HG03565 (cell line): Measurements from ENCODE around the gene ARHGAP35.
"Not testable (repeated sequence)": the region's sequence is repeated elsewhere in the genome, so short reads cannot be mapped to it uniquely, and the experiment has no call there.

Experiments
- ATAC-seq: cut with Tn5 transposase; IDR thresholded peaks from one replicate; pipeline ENCODE4 v1.9.1; 2021; ENCODE audit warnings: mild to moderate bottlenecking, moderate library complexity; ENCODE audit not compliant: unreplicated experiment

The ARHGAP35 gene

DNA sequence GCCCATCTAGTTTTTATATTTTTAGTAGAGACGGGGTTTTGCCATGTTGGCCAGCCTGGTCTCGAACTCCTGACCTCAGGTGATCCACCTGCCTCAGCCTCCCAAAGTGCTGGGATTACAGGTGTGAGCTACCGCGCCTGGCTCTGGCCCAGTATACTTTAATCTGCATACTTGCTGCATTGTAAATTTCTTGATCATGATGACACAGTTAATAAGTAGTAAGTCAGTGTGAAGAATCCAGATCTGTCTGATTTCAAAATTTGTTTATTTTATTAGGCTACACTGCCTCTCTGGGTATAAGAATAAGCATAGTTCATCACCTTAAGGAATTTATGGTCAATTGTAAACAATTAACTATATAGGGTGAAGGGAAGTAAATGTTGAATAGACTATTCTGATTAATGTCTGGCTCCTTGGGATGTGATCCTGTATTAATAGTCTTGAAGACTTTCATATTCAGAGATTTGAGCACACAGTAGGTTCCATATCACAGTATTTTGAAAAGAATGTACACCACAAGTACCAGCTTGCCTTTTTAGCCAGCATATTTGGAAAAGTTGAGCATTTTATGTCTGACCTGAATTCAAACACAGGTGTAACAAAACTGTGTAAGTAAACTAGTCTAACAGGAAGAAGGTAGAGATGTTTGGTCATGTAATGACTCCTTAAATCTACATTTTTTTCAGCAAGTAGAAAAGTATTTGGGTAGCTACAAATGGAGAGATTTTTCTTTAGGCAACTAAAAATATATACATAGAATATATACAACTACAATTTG lies 7.4 kb downstream of the ARHGAP35 start:
- no peak for ATAC-seq

DNA sequence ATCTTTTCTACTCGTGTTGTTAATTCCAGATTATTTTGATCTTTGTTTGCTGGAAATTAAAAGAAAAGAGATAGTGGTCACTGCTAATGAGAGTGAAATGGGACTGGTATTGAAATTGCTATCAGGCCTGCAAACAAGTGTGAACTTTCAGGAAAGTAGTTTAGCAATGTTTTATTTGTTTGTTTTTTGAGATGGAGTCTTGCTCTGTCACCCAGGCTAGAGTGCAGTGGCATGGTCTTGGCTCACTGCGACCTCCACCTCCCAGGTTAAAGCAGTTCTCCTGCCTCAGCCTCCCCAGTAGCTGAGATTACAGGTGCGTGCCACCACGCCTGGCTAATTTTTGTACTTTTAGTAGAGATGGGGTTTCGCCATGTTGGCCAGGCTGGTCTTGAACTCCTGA lies 10.4 kb downstream of the ARHGAP35 start:
- ATAC-seq, result not testable (repeated sequence)

DNA sequence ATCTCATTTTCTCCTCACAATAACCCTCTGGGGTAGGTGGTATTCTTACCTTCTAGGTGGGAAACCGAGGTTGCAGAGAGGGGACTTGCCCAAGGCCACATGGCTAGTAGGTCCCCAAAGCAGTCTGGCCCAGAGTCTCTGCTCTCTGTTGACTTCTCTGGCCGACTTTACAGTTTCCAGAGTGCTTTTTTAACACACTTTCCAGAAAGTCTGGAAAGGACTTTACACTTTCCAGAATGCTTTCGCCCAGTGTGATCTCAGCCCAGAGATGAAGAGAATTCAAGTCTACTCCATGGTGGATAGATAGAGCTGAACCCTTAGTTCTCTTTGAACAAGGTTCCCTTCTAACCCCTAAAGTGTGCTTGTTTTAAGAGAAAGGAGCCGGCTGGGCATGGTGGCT lies 12.2 kb downstream of the ARHGAP35 start:
- ATAC-seq, result no peak

DNA sequence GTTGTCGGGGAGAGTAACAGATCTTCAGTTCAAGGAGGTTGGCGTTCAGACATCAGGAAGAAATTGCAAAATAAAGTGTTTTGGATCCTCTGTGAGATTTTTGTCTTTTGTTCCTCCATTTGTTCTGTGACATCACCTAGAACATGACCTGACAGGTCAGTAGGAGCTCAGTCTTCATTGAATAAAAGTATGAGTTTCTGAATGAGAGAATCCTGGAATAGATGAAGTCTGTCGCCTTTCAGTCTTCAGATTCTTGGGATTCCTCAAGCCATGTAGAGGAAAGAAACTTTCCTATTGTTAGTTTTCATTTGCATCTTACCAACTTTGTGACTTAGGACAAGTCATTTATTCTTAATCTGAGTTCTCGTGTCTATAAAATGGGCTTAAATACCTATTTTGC lies 14.4 kb downstream of the ARHGAP35 start:
- no peak for ATAC-seq

- no peak for ATAC-seq
These were observed 14.9 kb downstream of the ARHGAP35 start for GRCh38 chr19:46875657-46876056.

DNA sequence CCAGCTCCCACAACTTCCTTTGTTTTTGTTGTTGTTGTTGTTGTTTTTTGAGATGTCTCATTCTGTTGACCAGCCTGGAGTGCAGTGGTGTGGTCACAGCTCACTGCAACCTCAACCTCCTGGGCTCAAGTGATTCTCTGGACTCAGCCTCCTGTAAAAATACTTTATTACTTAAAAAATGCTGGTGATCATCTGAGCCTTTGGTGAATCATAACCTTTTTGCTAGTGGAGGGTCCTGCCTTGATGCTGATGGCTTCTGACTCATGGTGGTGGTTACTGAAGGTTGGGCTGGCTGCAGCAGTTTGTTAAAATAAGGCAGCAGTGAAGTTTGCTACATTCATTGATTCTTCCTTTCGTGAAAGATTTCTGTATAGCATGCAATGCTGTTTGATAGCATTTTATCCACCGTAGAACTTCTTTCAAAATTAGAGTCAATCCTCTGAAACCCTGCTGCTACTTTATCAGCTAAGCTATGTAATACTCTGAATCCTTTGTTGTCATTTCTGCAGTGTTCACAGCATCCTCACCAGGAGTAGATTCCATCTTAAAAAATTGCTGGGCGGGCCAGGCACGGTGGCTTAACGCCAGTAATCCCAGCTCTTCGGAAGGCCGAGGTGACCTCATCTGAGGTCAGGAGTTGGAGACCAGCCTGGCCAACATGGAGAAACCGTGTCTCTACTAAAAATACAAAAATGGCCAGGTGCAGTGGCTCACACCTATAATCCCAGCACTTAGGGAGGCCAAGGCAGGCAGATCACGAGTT lies 18.0 kb downstream of the ARHGAP35 start:
- no peak for ATAC-seq

DNA sequence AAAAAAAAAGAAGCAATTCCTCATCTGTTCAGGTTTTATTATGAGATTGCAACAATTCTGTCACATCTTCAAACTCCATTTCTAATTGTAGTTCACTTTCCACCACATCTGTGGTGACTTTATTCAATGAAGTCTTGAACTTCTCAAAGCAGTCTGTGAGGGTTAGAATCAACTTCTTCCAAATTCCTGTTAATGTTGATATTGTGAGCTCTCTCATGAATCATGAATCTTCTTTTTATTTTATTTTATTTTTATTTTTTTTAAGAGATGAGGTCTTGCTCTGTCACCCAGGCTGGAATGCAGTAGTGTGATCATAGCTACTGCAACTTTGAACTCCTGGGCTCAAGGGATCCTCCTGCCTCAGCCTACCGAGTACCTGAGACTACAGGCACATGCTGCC lies 19.6 kb downstream of the ARHGAP35 start:
- ATAC-seq, result no peak

GRCh38 chr19:46881092-46881491 lies 20.3 kb downstream of the ARHGAP35 start:
- ATAC-seq, result no peak

DNA sequence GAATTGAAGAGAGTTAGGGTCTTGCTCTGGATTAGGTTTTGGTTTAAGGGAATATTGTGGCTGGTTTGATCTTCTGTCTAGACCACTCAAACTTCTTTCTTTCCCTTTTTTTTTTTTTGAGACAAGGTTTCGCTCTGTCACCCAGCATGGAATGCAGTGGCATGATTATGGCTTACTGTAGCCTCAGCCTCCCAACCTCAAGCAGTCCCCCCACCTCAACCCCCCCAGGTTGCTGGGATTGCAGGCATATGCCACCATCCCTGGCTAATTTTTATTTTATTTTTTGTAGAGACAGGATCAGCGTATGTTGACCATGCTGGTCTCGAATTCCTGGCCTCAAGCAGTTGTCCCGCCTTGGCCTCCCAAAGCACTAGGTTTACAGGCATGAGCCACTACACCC lies 21.2 kb downstream of the ARHGAP35 start:
- no peak for ATAC-seq

DNA sequence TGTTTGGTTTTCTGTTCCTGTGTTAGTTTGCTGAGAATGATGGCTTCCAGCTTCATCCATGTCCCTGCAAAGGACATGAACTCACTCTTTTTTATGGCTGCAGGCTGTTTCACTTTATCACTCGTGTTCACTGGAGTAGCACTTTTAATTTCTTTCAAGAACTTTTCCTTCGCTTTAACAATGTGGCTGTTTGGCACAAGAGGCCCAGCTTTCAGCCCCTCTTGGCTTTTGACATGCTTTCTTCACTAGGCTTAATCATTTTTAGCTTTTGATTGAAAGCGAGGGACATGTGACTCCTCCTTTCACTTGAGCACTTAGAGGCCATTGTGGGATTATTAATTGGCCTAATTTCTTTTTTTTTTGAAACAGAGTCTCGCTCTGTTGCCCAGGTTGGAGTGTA lies 22.0 kb downstream of the ARHGAP35 start:
- not testable (repeated sequence) for ATAC-seq

GRCh38 chr19:46885411-46885810 lies 24.6 kb downstream of the ARHGAP35 start:
- ATAC-seq, result no peak

GRCh38 chr19:46886546-46887239 lies 25.9 kb downstream of the ARHGAP35 start:
- no peak for ATAC-seq

GRCh38 chr19:46887240-46887782 lies 26.5 kb downstream of the ARHGAP35 start:
- no peak for ATAC-seq

- ATAC-seq, result no peak
These were observed 29.8 kb downstream of the ARHGAP35 start for GRCh38 chr19:46890423-46891170.

DNA sequence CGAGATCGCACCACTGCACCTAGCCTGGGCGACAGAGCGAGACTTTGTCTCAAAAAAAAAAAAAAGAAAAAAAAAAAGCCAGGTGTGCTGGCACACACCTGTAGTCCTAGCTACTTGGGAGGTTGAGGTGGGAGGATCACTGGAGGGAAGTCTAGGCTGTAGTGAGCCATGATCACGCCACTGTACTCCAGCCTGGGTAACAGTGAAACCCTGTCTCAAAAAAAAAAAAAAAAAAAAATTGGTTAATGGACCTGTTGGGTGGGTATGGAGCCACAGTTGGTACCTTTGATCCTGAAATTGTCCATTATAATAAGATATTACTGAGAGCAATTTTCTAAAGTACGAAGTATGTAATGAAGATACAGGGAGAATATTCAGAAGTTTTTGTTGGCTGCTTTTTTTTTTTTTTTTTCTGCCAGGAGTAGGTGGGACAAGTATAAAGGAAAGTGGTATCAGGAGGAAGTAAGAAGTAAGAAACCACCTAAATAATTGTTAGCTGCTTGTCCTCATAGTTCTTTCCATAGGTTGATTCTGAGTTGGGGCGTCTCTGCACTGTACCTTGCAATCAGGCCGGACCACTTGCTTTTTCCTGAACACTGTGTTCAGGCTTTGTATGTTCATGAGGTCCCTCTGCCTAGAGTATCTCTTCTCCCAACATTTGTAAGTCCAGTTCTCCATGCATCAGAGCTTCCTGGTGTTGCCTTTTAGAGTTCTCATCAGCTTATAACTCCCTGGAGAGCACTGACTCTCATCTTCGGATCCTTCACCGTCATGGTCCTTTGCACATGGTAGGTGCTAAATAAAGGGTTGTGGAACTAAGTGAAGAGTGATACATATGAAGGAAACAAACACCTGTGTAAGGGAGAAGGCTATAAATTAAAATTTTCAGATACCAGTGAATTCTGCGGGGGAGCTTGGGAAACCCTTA lies 31.7 kb downstream of the ARHGAP35 start:
- ATAC-seq, result no peak

DNA sequence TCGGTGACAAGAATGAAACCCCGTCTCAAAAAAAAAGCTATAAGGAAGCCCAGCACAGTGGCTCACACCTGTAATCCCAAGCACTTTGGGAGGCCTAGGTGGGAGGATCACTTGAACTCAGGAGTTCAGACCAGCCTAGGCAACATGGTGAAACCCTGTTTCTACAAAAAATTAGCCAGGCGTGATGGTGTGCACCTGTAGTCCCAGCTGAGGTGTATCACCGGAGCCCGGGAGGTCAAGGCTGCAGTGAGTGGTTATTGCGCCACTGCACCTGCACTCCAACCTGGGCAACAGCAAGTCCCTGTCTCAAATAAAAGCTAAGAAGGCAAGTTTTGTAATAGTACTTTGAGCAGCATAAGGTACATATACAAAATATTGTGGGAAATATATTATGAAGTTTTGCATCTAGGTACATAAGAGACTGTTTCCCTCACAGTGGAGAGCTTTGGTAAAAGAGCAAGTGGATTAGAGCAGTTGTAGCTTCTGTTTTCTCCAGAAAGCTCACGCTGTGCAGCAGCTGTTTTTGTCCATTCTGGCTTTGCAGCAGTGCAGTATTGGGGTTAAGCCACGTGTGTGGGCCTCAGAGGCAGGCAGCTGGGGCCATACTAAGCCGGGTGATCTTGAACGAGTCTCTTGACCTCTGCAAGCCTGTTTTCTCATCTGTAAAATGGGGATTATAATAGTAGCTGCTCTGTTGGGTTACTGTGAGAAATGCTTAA lies 35.4 kb downstream of the ARHGAP35 start:
- no peak for ATAC-seq

- ATAC-seq, result no peak
These were observed 37.9 kb downstream of the ARHGAP35 start for GRCh38 chr19:46898731-46899130.

GRCh38 chr19:46900341-46900740 lies 39.5 kb downstream of the ARHGAP35 start:
- ATAC-seq, result no peak
